ENCODE measurements around the gene PLCB3.

- no peak for TF ChIP-seq POLR2A (IDR thresholded peaks at IDR 0.05; ENCODE audit: low read depth, low read length)
- TF ChIP-seq, protein P1, sequence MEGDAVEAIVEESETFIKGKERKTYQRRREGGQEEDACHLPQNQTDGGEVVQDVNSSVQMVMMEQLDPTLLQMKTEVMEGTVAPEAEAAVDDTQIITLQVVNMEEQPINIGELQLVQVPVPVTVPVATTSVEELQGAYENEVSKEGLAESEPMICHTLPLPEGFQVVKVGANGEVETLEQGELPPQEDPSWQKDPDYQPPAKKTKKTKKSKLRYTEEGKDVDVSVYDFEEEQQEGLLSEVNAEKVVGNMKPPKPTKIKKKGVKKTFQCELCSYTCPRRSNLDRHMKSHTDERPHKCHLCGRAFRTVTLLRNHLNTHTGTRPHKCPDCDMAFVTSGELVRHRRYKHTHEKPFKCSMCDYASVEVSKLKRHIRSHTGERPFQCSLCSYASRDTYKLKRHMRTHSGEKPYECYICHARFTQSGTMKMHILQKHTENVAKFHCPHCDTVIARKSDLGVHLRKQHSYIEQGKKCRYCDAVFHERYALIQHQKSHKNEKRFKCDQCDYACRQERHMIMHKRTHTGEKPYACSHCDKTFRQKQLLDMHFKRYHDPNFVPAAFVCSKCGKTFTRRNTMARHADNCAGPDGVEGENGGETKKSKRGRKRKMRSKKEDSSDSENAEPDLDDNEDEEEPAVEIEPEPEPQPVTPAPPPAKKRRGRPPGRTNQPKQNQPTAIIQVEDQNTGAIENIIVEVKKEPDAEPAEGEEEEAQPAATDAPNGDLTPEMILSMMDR (IDR thresholded peaks at IDR 0.05; ENCODE audit: extremely low read depth in 1 of 2, insufficient read depth in 1 of 2, low read depth in 1 of 2, low read length in 2 of 2) = no peak
- TF ChIP-seq POLR2AphosphoS5 (IDR thresholded peaks at IDR 0.05; ENCODE audit: insufficient read depth, low read depth, low read length) = no peak
- no peak for TF ChIP-seq MAX (IDR thresholded peaks at IDR 0.05; ENCODE audit: insufficient read depth, insufficient read length)
- no peak for TF ChIP-seq GATA2 (IDR thresholded peaks at IDR 0.05; ENCODE audit: insufficient read depth, insufficient read length, low read depth, low read length)
- TF ChIP-seq EZH2 (IDR thresholded peaks at IDR 0.05; ENCODE audit: borderline replicate concordance, low read depth, low read length, severe bottlenecking) = no peak
- TF ChIP-seq JUN (IDR thresholded peaks at IDR 0.05; ENCODE audit: borderline replicate concordance, insufficient read depth, insufficient read length, low read depth) = no peak
Observed at GRCh38 chr11:64263947-64264317, 12.6 kb downstream of the PLCB3 start.

All from endothelial cell of umbilical vein (primary cell).